Measurements from ENCODE around the gene ARHGEF28. TPM values are rescaled to one million over a fixed set of nuclear protein-coding genes. Genes with fewer than 3 reads are reported as not detected.

Gene ARHGEF28
- total and polyA plus RNA-seq, 2 of the 13 experiments (the other 11 are each of a cell fraction or from before 2014, with no cell fraction given), result 17.4 to 34.1 TPM

GRCh38 chr5:73654819-73655318 lies 28.9 kb downstream of the ARHGEF28 start (continued):
- peak; percentile 28; the same call in 1 of the 2 replicates for TF ChIP-seq KMT2A (CRISPR knock-in tag; IDR thresholded peaks at IDR 0.05)
- no peak for TF ChIP-seq ZNF414 (CRISPR knock-in tag; IDR thresholded peaks at IDR 0.05)
- 0 out of 2 replicates have a peak, but pooled peaks have one; percentile 40 for TF ChIP-seq TFDP2 (CRISPR knock-in tag; IDR thresholded peaks at IDR 0.05)
- TF ChIP-seq GATAD2A (CRISPR knock-in tag; IDR thresholded peaks at IDR 0.05), result peak; percentile 88
- TF ChIP-seq HOMEZ (CRISPR knock-in tag; IDR thresholded peaks at IDR 0.05; ENCODE audit: low read depth), result peak; percentile 63
- TF ChIP-seq ARID2 (CRISPR knock-in tag; IDR thresholded peaks at IDR 0.05; ENCODE audit: borderline replicate concordance), result no peak
- peak; percentile 90 for TF ChIP-seq HNF4A (CRISPR knock-in tag; IDR thresholded peaks at IDR 0.05)
- TF ChIP-seq MEF2D (CRISPR knock-in tag; IDR thresholded peaks at IDR 0.05), result 0 out of 2 replicates have a peak, but pooled peaks have one; percentile 38
- TF ChIP-seq SOX6 (IDR thresholded peaks at IDR 0.05), result no peak
- peak; percentile 68 for TF ChIP-seq SOX6 (CRISPR knock-in tag; IDR thresholded peaks at IDR 0.05)
- TF ChIP-seq MLX (CRISPR knock-in tag; IDR thresholded peaks at IDR 0.05), result 0 out of 2 replicates have a peak, but pooled peaks have one; percentile 33
- TF ChIP-seq KDM6A (CRISPR knock-in tag; IDR thresholded peaks at IDR 0.05; ENCODE audit: low read depth), result peak; percentile 25; the same call in 1 of the 2 replicates
- TF ChIP-seq, protein P1, sequence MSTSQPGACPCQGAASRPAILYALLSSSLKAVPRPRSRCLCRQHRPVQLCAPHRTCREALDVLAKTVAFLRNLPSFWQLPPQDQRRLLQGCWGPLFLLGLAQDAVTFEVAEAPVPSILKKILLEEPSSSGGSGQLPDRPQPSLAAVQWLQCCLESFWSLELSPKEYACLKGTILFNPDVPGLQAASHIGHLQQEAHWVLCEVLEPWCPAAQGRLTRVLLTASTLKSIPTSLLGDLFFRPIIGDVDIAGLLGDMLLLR (CRISPR knock-in tag; IDR thresholded peaks at IDR 0.05), result no peak
- 0 out of 2 replicates have a peak, but pooled peaks have one; percentile 33 for TF ChIP-seq DPF2 (CRISPR knock-in tag; IDR thresholded peaks at IDR 0.05; ENCODE audit: borderline replicate concordance, low read depth)
- no peak for TF ChIP-seq MXD4 (CRISPR knock-in tag; IDR thresholded peaks at IDR 0.05)
- TF ChIP-seq SP4 (CRISPR knock-in tag; IDR thresholded peaks at IDR 0.05), result no peak
- no peak for TF ChIP-seq HES4 (CRISPR knock-in tag; IDR thresholded peaks at IDR 0.05; ENCODE audit: borderline replicate concordance)
- peak; percentile 92 for TF ChIP-seq CEBPG (CRISPR knock-in tag; IDR thresholded peaks at IDR 0.05)
- TF ChIP-seq MIXL1 (CRISPR knock-in tag; IDR thresholded peaks at IDR 0.05), result 0 out of 2 replicates have a peak, but pooled peaks have one; percentile 37
- no peak for TF ChIP-seq ZFYVE20 (CRISPR knock-in tag; IDR thresholded peaks at IDR 0.05; ENCODE audit: borderline replicate concordance, low read depth)
- TF ChIP-seq SOX13 (IDR thresholded peaks at IDR 0.05), result no peak
- TF ChIP-seq SOX13 (CRISPR knock-in tag; conservative IDR thresholded peaks at IDR 0.05 in 1 of 2, IDR thresholded peaks at IDR 0.05 in 1 of 2), result peak in 1 of 2 experiments; percentile 84; a peak in 2 of 4 replicates
- no peak for TF ChIP-seq ZKSCAN1 (IDR thresholded peaks at IDR 0.05; ENCODE audit: low read length)
